ENCODE data around the gene NUDT1.

NUDT1 gene

DNA sequence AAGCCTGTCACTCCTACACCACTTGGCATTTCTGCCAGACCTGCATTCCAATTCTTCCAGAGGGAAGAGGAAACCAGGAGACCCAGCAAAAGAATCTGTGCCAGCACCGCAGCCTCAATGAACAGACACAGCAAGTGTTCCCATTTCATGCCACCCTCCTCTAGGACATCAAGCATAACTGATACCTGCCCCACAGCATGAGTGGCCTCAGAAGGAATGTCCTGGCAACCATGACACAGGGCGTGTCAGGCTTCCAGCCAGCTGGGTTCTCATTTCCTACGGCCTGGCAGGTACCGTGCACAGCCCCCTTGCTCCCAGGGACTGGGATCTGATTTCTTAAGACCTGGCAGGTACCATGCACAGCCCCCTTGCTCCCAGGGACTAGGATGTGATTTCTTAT is 17.1 kb upstream of the NUDT1 start:
- no peak for DNase-seq

DNA sequence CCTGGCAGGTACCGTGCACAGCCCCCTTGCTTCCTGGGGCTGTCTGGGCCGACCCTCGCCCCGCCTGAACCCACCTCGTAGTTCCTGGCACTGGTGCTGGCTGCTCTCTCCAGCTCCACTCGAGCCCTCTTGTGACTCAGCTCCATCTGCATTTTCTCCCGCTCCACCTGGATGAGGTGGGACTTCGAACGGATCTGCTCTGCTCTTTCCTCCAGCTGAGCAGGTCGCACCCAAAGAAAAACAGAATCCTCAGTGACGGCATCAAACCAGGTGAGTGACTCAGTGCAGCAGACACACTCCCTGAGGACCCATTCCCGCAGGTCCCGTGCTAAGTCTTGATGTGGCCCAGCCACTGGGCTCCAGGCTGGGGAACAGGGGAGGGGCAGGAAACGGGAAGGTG is 16.7 kb upstream of the NUDT1 start:
- DNase-seq: no peak

GRCh38 chr7:2225830-2226229 is 16.2 kb upstream of the NUDT1 start:
- no peak for DNase-seq

- no peak for DNase-seq
Observed at GRCh38 chr7:2227699-2228098, 14.3 kb upstream of the NUDT1 start.

GRCh38 chr7:2228921-2229320 is 13.1 kb upstream of the NUDT1 start:
- DNase-seq: no peak

GRCh38 chr7:2229467-2229866 is 12.6 kb upstream of the NUDT1 start:
- DNase-seq: no peak

GRCh38 chr7:2230226-2230625 is 11.8 kb upstream of the NUDT1 start:
- no peak for DNase-seq

- DNase-seq: no peak
Observed at GRCh38 chr7:2230882-2231281, 11.1 kb upstream of the NUDT1 start.

DNA sequence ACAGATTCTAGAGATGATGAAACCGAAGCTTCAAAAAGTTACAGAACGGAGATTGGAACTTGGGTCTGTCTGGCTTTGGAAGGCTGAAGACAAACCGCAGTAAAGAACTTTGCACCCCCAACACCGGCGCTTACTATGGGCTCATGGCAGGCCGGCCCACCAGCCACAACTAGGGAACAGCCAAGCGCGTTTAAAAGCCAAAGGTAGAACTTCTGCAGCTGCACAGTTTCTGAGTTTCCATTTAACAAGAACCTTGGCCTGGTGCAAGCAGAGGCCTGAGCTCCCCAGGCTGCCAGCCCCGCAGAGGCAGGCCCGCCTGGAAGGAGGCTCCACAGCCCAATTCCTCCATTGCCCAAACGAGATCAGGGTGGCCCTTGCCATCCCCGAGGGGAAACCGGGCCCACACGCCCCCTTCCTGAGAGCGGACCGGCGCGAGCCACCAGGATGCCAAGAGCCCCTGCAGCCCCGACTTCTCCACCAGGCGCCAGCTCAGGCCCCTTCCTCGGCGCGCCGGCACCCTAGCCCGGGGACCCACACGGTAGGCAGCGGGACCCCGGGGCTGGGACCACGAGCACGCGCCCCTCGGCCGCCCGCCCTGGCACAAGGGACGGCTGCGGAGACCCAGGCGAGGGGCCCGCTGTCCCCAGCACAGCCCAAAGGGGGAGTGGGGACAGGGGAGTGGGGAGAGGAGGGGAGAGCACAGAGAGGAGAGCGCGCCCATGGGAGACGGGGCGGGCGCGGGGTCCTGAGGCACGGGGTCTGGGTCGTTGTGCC is 9.8 kb upstream of the NUDT1 start:
- DNase-seq: peak in 1 of 2 experiments; percentile 1

DNA sequence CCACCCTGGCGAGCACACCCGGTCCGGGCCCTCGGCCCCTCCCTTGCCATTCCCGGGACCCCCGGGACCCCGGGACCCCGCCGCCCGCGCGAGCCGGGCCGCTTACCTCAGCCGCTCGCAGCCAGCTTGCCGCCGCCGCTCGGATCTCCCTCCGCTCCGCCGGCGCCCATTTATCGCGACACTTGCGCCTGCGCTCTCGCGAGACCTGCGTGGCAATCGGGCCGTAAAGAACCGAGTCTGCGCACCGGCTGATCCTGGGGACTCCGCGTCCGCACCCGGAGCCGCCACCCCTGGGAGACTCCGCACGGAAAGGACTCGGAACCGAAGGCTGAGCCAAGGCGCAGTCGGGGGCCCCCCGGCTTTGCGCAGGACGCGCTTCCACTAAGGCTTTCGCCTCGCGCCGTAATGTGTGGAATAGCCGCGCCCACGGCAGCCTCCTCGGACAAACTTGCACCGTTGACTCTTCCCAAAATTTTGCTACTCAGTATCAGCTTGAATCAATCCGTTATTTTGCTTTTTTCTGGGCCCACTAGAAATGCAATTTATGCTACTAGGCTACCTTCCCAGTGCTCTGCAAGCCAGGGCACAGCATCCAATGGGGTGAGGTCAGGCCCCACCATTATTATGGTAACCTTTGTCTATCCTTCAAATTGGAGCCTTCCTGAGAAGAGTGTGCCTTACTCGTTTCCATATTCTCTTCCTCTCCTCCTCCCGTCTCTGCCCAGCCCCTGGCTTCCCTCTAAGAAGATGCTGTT is 9.1 kb upstream of the NUDT1 start, which contains the start of gene MAD1L1:
TSS of gene MAD1L1 (minus strand) at position 180 of the 755 bp plus-strand sequence. CDS start 2,812 bp downstream, outside the sequence.
- DNase-seq: peak; percentile 67 to 74

- no peak for DNase-seq
Observed at GRCh38 chr7:2233926-2234325, 8.1 kb upstream of the NUDT1 start.

- DNase-seq: no peak
Observed at GRCh38 chr7:2237109-2237602, 4.9 kb upstream of the NUDT1 start.

DNA sequence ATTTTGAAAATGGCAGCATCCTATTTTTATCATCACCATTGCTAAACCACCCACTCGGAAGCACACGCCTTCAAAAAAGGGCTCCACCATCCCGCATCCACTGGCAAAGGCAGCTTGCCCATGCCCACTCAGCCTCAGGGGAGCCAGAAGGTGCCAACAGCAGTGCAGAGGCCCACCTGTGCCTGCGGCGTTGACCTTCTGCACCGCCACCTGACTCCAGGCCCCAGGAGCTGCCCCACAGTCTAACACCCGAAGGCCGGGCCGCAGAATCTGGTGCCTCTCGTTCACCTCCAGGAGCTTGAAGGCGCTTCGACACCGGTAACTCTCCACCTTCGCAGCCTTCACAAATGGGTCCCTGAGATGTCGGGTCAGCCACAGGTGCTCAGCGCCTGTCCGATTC is 2.8 kb upstream of the NUDT1 start:
- no peak for DNase-seq

GRCh38 chr7:2242541-2243429 is 759 bp downstream of the NUDT1 start:
- DNase-seq: peak; percentile 26 to 41

GRCh38 chr7:2243458-2243857 is 1.4 kb downstream of the NUDT1 start:
- no peak for DNase-seq

GRCh38 chr7:2244404-2244995 is 2.5 kb downstream of the NUDT1 start:
- no peak for DNase-seq

DNA sequence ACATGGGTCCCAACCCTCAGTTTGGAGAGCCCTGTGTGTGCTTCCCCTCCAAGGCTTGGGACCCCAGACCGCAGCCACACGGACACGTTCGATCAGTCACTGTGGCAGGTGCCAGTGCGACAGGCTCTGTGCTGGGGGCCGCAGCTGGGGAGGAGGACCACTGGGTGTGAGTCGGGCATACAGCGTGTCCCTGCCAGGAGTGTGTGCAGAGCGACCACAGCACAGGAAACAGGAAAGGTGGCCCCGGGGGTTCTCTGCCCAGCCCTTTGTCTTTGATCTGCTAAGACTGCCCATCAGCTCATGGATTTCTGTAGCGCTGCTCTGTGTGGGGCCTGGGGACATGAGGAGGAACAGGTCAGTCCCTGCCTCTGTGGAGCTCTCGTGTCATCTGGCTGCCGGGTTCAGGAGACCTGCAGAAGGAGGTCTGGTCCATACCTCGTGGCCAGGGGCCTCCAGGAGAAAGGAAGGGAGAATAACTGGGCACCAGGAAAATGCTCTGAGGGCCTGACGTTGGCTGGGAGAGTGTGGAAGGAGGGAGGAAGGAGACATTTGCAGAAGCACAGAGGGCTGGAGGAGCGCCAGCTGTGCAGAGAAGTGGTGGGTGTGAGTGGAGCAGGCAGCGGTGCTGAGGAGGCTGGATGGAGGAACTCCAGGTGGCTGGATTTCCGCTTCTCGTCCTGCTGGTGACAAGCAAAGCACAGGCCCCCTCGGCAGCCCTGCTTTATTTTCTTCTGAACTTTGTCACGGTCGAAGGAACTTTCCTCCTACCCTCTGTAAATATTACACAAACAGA is 4.1 kb downstream of the NUDT1 start:
- no peak for DNase-seq

DNA sequence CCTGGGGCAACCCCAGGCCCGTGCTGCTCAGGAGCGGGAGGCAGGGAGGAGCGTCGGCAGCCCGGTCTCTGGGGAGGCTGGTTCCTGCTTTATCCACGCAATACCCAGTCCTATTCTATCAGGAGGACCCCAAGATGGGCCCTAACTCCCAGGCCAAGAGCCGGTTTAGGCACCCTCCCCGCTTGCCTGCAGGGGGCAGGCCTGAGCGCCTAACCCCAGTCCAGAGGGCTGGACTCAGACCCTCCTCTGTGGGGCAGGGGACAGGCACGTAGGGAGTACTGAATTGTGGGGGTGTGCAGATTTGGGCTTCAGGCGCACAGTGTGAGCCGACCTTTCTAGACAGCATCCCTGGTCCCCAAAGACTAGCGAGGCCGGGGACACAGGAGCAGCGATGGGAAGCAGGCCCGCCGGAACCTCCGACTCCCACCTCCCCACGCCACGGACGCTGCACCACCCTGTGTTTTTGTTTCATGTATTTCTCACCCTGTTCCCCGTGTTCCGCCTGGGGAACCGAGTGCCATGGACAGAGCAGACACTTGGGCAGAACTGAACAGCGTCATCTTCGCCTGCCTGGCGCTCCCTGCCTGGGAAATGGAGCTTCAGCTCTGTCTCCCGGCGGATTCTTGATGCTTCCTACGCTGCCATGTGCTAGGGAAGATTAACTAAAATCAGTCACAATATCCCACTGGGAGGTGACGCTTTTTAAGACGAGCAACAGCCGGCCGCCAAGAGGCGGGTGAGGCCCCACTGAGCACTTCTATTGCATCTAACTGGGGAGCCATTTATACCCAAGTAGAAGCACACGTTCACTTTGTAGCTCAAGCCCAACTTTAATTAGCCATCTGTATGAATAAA is 5.3 kb downstream of the NUDT1 start:
- peak in 1 of 2 experiments; percentile 2 for DNase-seq

DNA sequence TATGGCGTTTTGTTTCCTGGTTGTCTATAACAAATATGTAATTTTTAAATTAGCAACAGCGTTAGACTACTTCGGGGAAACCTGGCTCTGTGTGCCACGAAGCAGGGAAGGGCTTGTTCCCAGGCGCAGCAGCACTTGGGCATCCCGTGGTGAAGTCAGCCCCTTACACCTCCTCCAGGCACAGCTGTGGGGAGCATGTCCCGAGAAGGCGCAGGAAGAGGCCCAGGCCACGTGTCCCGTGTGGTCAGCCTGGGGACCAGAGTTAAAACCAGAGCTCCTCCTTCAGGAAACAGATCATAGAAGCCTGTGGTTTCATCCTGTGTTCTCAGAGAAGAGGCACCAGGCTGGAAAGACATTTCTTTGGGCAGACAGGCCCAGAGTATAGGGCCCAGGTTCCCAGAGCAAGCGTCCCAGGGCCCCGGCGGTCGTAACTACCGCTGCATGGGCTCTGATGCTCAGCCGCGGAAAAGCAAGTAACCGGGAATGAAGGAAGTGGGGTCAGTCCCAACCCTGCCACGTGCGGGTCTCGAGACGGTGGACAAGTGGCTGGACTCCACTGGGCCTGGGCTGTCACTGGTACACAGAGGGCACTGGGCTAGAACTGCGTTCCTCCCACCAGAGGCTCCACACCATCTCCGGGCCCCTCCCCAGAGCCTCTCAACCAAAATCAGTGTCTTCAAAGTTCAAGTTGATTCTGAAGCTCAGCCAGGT is 7.1 kb downstream of the NUDT1 start:
- peak; percentile 85 to 86 for DNase-seq

- DNase-seq: no peak
Observed at GRCh38 chr7:2249744-2250323, 7.8 kb downstream of the NUDT1 start.
